22Rv1 (cell line): Measurements from ENCODE around the gene VPS13D.

Source experiments
- H3K27ac ChIP-seq: fragments of 450-650 bp; 2 replicates; pipeline ENCODE4 v1.5.1; 2017
- CTCF ChIP-seq: fragments of 450-650 bp; IDR thresholded peaks from 2 replicates; pipeline ENCODE4 v1.5.1; 2017; ENCODE audit warnings: mild to moderate bottlenecking
- ZFX ChIP-seq: fragments of 450-650 bp; IDR thresholded peaks from 2 replicates; pipeline ENCODE4 v1.6.1; 2017; ENCODE audit warnings: antibody characterized with exemption, borderline replicate concordance

The VPS13D gene

GRCh38 chr1:12490532-12491142 lies 260.8 kb downstream of the VPS13D start:
- TF ChIP-seq ZFX = no peak
- TF ChIP-seq CTCF = no peak

GRCh38 chr1:12491656-12492055 lies 261.8 kb downstream of the VPS13D start:
- no peak overlapping the region for H3K27ac ChIP-seq
- TF ChIP-seq CTCF = no peak
- TF ChIP-seq ZFX = no peak

More at GRCh38 chr1:12490532-12491142, 260.8 kb downstream of the VPS13D start:
- H3K27ac ChIP-seq = no peak overlapping the region

GRCh38 chr1:12495725-12496124 lies 265.9 kb downstream of the VPS13D start:
- TF ChIP-seq CTCF (no peak), ZFX (no peak)
- H3K27ac ChIP-seq = no peak overlapping the region

GRCh38 chr1:12496154-12496961 lies 266.5 kb downstream of the VPS13D start:
- TF ChIP-seq CTCF = no peak
- TF ChIP-seq ZFX = no peak
- no peak overlapping the region for H3K27ac ChIP-seq

- TF ChIP-seq CTCF (no peak), ZFX (no peak)
- H3K27ac ChIP-seq = no peak overlapping the region
These were observed 269.9 kb downstream of the VPS13D start for GRCh38 chr1:12499539-12500240.

- H3K27ac ChIP-seq = no peak overlapping the region
- TF ChIP-seq ZFX (no peak), CTCF (no peak)
These were observed 271.8 kb downstream of the VPS13D start for GRCh38 chr1:12501661-12502060.
